ENCODE results near the gene ZBTB16. TPM values are rescaled to one million over a fixed set of nuclear protein-coding genes. Genes with fewer than 3 reads are reported as not detected.
A peak's percentile ranks its signal among the peaks of the same experiment; 100 is the strongest.

ZBTB16 gene
- total RNA-seq, 1 experiment from 2014 or later: 70.4 TPM

DNA sequence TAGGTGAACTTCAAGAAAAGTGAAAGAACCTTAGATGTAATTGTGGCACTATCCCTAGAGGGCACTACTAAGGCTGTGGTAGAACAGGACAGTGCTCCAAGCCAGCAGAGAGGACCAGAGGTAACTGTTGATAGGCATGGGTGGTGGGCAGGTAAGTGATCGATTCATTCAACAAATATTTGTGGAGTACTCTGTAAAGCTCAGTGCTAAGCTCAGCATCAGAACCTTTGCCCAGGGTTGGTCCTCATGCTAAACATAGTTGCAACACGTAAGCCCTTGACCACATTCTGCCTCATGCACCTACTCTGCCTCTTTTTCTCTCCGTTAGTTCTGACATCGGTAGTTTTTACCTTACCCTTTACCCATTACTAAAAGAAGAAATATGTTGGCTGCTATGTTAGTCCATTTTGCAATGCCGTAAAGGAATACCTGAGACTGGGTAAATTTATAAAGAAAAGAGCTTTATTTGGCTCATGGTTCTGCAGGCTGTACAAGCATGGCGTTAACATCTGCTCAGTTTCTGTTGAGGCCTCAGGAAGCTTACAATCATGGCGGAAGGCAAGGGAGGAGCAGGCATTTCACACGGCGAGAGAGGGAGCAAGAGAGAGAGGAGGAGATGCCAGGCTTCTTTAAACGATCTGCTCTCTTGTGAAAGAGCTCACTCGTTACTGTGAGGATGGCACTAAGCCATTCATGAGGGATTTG lies 218.3 kb downstream of the ZBTB16 start:
- ChIA-PET CTCF (interaction anchor here (1.6 to 1.9 kb wide), 2 partner anchors 13 to 284 kb away, joined by 6 to 7 read pairs; no protein-coding TSS in a partner anchor), POLR2A (interaction anchor here (0.6 to 2.9 kb wide), 4 partner anchors 9 to 40 kb away, joined by 3 to 9 read pairs (median 6); no protein-coding TSS in a partner anchor)
- Mint-ChIP-seq H3K4me1 (ENCODE audit: insufficient read depth, unreplicated experiment) (peaks cover 35% of the 10 kb centered on the region), H3K36me3 (ENCODE audit: insufficient read depth, unreplicated experiment) (peaks cover 78% of the 10 kb centered on the region), H3K27ac (ENCODE audit: low read depth, unreplicated experiment) (peak overlapping the region; percentile 40), H3K9me3 (ENCODE audit: unreplicated experiment) (no peaks in the 10 kb centered on the region), H3K4me3 (ENCODE audit: unreplicated experiment) (no peak overlapping the region), H3K27me3 (ENCODE audit: insufficient read depth, unreplicated experiment) (no peaks in the 10 kb centered on the region)
- intact Hi-C loops (cut with micrococcal nuclease): no loop called here
- TF ChIP-seq CTCF (IDR thresholded peaks at IDR 0.05; ENCODE audit: unreplicated experiment): no peak
- DNase-seq (ENCODE audit: unreplicated experiment): no peak
- BruUV-seq (replicated peaks): no TSS peak

- BruUV-seq (replicated peaks): no TSS peak
- Mint-ChIP-seq H3K27ac (ENCODE audit: low read depth, unreplicated experiment) (peak overlapping the region; percentile 40), H3K4me1 (ENCODE audit: insufficient read depth, unreplicated experiment) (peaks cover 41% of the 10 kb centered on the region), H3K36me3 (ENCODE audit: insufficient read depth, unreplicated experiment) (peaks cover 84% of the 10 kb centered on the region), H3K27me3 (ENCODE audit: insufficient read depth, unreplicated experiment) (no peaks in the 10 kb centered on the region), H3K9me3 (ENCODE audit: unreplicated experiment) (no peaks in the 10 kb centered on the region), H3K4me3 (ENCODE audit: unreplicated experiment) (no peak overlapping the region)
- no peak for DNase-seq (ENCODE audit: unreplicated experiment)
- intact Hi-C loops (cut with micrococcal nuclease): no loop called here
- ChIA-PET CTCF (interaction anchor here (0.6 to 1.9 kb wide), 3 partner anchors 12 to 284 kb away, joined by 3 to 7 read pairs (median 6); no protein-coding TSS in a partner anchor), POLR2A (interaction anchor here (0.6 to 2.9 kb wide), 7 partner anchors 10 to 100 kb away, joined by 3 to 9 read pairs (median 5); no protein-coding TSS in a partner anchor)
- TF ChIP-seq CTCF (IDR thresholded peaks at IDR 0.05; ENCODE audit: unreplicated experiment): no peak
These were observed 219.0 kb downstream of the ZBTB16 start for GRCh38 chr11:114278342-114279065.

DNA sequence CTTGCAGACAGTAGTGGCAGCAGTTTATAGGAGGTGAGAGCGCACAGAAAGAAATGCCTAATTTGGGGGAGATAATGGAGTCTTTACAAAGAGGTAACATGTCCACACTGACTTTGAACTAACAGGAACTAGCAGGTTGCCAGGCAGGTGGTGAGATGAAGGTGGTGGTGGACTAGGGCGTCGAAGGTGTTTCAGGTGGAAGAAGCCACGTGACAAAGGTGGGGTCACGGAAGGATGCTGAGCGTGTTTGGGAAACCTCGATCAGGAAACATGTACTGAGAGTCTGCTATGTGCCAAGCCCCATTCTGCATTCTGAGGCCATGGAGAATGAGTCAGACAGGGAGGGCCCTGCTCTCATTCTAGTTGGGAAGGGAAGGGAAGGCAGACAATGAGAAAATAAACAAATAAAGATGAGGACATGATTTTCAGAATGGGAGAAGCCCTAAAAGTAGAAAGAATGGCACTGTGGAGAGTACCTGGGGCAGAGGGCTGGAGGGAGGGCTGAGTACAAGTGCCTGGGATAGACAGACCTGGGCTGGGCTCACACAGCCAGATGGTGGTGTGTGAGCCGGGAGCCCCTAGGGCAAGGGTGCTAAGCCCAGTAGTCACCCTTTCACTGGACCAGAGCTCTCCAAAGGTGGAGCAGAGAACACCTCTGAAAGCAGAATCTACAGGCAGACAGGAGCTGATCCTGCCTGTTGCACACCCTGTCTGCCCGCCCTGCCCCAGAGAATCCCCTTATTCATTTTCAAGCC lies 220.5 kb downstream of the ZBTB16 start:
- BruUV-seq (replicated peaks): no TSS peak
- Mint-ChIP-seq H3K4me1 (ENCODE audit: insufficient read depth, unreplicated experiment) (peaks cover 49% of the 10 kb centered on the region), H3K27me3 (ENCODE audit: insufficient read depth, unreplicated experiment) (no peaks in the 10 kb centered on the region), H3K4me3 (ENCODE audit: unreplicated experiment) (peak overlapping the region; percentile 35), H3K9me3 (ENCODE audit: unreplicated experiment) (no peaks in the 10 kb centered on the region), H3K27ac (ENCODE audit: low read depth, unreplicated experiment) (peak overlapping the region; percentile 40), H3K36me3 (ENCODE audit: insufficient read depth, unreplicated experiment) (peaks cover 75% of the 10 kb centered on the region)
- peak; percentile 86 for DNase-seq (ENCODE audit: unreplicated experiment)
- intact Hi-C loops (cut with micrococcal nuclease): loop anchor here (1.0 to 5.0 kb wide), 7 partner anchors 16 to 452 kb away; partner anchors contain the start of genes C11orf71, NNMT and RBM7
- ChIA-PET CTCF (interaction anchor here (0.5 to 2.5 kb wide), 10 partner anchors 11 to 384 kb away, joined by 3 to 11 read pairs (median 4); no protein-coding TSS in a partner anchor), POLR2A (interaction anchor here (0.7 to 6.4 kb wide), 10 partner anchors 11 to 101 kb away, joined by 3 to 46 read pairs (median 8); partner anchors contain the start of gene NNMT)
- TF ChIP-seq CTCF (IDR thresholded peaks at IDR 0.05; ENCODE audit: unreplicated experiment): no peak
